ENCODE measurements around the gene PLD2.

PLD2 gene

GRCh38 chr17:4806777-4807604 lies at the start of gene PLD2:
Gene PLD2, plus strand, starts transcription at chr17:4807152. Its CDS starts 621 bp downstream, at chr17:4807773.
- peak; percentile 73 for DNase-seq (ENCODE audit: low read depth)

- no peak for DNase-seq (ENCODE audit: low read depth)
These were observed 47.1 kb upstream of the PLD2 start for GRCh38 chr17:4759776-4760236.

GRCh38 chr17:4764595-4764994 lies 42.4 kb upstream of the PLD2 start:
- no peak for DNase-seq (ENCODE audit: low read depth)

- no peak for DNase-seq (ENCODE audit: low read depth)
These were observed 40.8 kb upstream of the PLD2 start for GRCh38 chr17:4766201-4766600.

- DNase-seq (ENCODE audit: low read depth): no peak
These were observed 40.2 kb upstream of the PLD2 start for GRCh38 chr17:4766723-4767122.

GRCh38 chr17:4768298-4768697 lies 38.7 kb upstream of the PLD2 start:
- no peak for DNase-seq (ENCODE audit: low read depth)

- DNase-seq (ENCODE audit: low read depth): no peak
These were observed 37.3 kb upstream of the PLD2 start for GRCh38 chr17:4769628-4770027.

- no peak for DNase-seq (ENCODE audit: low read depth)
These were observed 35.3 kb upstream of the PLD2 start, which contains the start of gene TM4SF5 for GRCh38 chr17:4771519-4772234. Gene TM4SF5, plus strand, starts transcription at chr17:4771886. Its CDS starts 37 bp downstream, at chr17:4771923.

GRCh38 chr17:4772235-4772613 lies 34.7 kb upstream of the PLD2 start:
- no peak for DNase-seq (ENCODE audit: low read depth)

GRCh38 chr17:4777969-4778760 lies 28.8 kb upstream of the PLD2 start:
- DNase-seq (ENCODE audit: low read depth): no peak

- DNase-seq (ENCODE audit: low read depth): no peak
These were observed 26.5 kb upstream of the PLD2 start for GRCh38 chr17:4780325-4780955.

GRCh38 chr17:4782652-4783051 lies 24.3 kb upstream of the PLD2 start:
- DNase-seq (ENCODE audit: low read depth): no peak

- DNase-seq (ENCODE audit: low read depth): no peak
These were observed 21.4 kb upstream of the PLD2 start for GRCh38 chr17:4785311-4786105.

GRCh38 chr17:4786106-4786511 lies 20.8 kb upstream of the PLD2 start, which contains the start of gene VMO1:
Gene VMO1, minus strand, starts transcription at chr17:4786364. Its CDS starts 12 bp downstream, at chr17:4786352.
- no peak for DNase-seq (ENCODE audit: low read depth)

- no peak for DNase-seq (ENCODE audit: low read depth)
These were observed 20.4 kb upstream of the PLD2 start for GRCh38 chr17:4786516-4786915.

GRCh38 chr17:4788159-4788806 lies 18.7 kb upstream of the PLD2 start:
- DNase-seq (ENCODE audit: low read depth): no peak

- no peak for DNase-seq (ENCODE audit: low read depth)
These were observed 17.9 kb upstream of the PLD2 start, which contains the start of gene GLTPD2 for GRCh38 chr17:4788807-4789700. Gene GLTPD2, plus strand, starts transcription at chr17:4788964. Its CDS starts 48 bp downstream, at chr17:4789012.

- DNase-seq (ENCODE audit: low read depth): no peak
These were observed 17.3 kb upstream of the PLD2 start for GRCh38 chr17:4789701-4789950.

- DNase-seq (ENCODE audit: low read depth): peak; percentile 48
These were observed 16.8 kb upstream of the PLD2 start for GRCh38 chr17:4789951-4790704.
